ENCODE results near the gene FOXN3. TPM values are rescaled to one million over a fixed set of nuclear protein-coding genes. Genes with fewer than 3 reads are reported as not detected.

Gene FOXN3
- total and polyA plus RNA-seq, 2 donors (not counting 1 experiment from before 2014, with no cell fraction given): 27.9 to 33.3 TPM

DNA sequence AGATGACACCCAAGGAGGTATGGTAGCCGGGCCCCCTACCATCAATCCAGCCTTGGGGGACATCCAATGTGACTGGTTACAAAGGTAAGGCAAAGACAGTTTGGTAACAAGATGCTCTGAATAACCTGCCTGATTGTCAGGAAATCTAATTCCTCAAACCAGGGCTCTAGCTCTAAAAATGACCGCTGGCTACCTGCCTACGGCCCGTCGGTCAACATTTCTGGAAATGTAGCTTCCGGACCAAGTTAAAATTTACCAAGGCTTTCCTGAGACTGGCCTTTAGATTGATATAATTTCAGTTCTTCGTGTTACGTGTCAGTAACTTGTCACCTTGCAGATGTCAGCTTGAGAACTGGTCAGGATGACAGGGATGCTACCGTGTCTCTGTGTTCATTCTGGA, 34.2 kb upstream of the FOXN3 start:
- Histone ChIP-seq H3K9me3 (ENCODE audit: control insufficient read depth, insufficient read depth, low read depth, low read length) (no peaks in the 10 kb centered on the region), H2AFZ (ENCODE audit: low read length) (no peak overlapping the region), H3K27me3 (ENCODE audit: control insufficient read depth, insufficient read depth, low read length) (no peaks in the 10 kb centered on the region), H3K4me1 (ENCODE audit: control insufficient read depth, extremely low read depth, insufficient read depth, low read length) (no peaks in the 10 kb centered on the region), H3K4me3 (replicated peaks in 1 of 4; ENCODE audit: control extremely low read depth in 1 of 4, insufficient read depth in 1 of 4, low read depth in 3 of 4, low read length in 4 of 4) (no peak overlapping the region), H3K9ac (ENCODE audit: insufficient read depth, low read length) (no peak overlapping the region), H3K36me3 (ENCODE audit: control insufficient read depth, insufficient read depth, low read length) (no peaks in the 10 kb centered on the region), H3K4me2 (ENCODE audit: extremely low read depth, insufficient read depth, low read length) (no peak overlapping the region), H4K20me1 (ENCODE audit: control insufficient read depth, extremely low read depth, insufficient read depth, low read length) (no peaks in the 10 kb centered on the region), H3K79me2 (ENCODE audit: control insufficient read depth, insufficient read depth, low read length) (no peaks in the 10 kb centered on the region), H3K27ac (ENCODE audit: insufficient read depth, low read length) (no peak overlapping the region)
- DNase-seq (ENCODE audit: low read depth in 2 of 2): no peak
- TF ChIP-seq, protein P1, sequence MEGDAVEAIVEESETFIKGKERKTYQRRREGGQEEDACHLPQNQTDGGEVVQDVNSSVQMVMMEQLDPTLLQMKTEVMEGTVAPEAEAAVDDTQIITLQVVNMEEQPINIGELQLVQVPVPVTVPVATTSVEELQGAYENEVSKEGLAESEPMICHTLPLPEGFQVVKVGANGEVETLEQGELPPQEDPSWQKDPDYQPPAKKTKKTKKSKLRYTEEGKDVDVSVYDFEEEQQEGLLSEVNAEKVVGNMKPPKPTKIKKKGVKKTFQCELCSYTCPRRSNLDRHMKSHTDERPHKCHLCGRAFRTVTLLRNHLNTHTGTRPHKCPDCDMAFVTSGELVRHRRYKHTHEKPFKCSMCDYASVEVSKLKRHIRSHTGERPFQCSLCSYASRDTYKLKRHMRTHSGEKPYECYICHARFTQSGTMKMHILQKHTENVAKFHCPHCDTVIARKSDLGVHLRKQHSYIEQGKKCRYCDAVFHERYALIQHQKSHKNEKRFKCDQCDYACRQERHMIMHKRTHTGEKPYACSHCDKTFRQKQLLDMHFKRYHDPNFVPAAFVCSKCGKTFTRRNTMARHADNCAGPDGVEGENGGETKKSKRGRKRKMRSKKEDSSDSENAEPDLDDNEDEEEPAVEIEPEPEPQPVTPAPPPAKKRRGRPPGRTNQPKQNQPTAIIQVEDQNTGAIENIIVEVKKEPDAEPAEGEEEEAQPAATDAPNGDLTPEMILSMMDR (conservative IDR thresholded peaks at IDR 0.05 in 1 of 2, IDR thresholded peaks at IDR 0.05 in 1 of 2; ENCODE audit: low read depth in 1 of 2, low read length in 2 of 2): no peak
- TF ChIP-seq EZH2 (IDR thresholded peaks at IDR 0.05; ENCODE audit: low read length, missing control alignments): no peak

DNA sequence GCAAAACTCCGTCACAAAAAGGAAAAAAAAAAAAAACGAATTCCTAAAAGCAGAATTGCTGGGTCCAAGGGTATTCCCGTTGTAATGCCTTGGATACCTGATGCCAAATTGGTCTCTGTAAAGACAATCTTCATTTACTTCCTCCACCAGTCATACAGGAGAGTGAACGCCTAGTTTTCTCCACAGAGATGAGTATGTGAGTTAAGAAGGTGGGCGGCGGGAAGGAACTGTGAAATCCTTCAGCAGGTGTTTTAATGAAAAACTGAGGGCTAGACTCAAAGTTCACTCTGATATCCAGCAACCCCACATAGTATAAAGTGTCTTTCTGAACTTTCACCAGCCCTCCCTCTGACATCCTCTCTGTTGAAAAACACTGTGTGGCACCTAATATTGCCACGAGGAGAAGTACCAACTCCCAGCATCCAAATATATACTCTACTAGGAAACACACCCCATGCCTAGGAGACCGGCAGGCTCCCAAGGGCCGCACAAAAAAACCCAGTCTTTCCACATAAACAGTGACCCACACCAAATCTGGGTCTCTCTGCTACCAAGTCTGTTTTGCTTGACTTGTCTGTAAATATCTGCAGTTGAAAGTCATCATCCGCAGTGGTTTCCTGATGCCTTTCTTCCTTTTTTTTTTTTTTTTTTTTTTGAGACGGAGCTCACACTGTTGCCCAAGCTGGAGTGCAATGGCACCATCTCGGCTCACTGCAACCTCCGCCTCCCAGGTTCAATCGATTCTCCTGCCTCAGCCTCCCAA, 30.3 kb upstream of the FOXN3 start:
- TF ChIP-seq EZH2 (IDR thresholded peaks at IDR 0.05; ENCODE audit: low read length, missing control alignments): no peak
- TF ChIP-seq, protein P1 (conservative IDR thresholded peaks at IDR 0.05 in 1 of 2, IDR thresholded peaks at IDR 0.05 in 1 of 2; ENCODE audit: low read depth in 1 of 2, low read length in 2 of 2): no peak
- H3K9me3 ChIP-seq (ENCODE audit: control insufficient read depth, insufficient read depth, low read depth, low read length): no peaks in the 10 kb centered on the region
- H3K79me2 ChIP-seq (ENCODE audit: control insufficient read depth, insufficient read depth, low read length): no peaks in the 10 kb centered on the region
- DNase-seq (ENCODE audit: low read depth in 2 of 2): no peak
- H2AFZ ChIP-seq (ENCODE audit: low read length): no peak overlapping the region
- no peak overlapping the region for H3K4me2 ChIP-seq (ENCODE audit: extremely low read depth, insufficient read depth, low read length)
- no peaks in the 10 kb centered on the region for H4K20me1 ChIP-seq (ENCODE audit: control insufficient read depth, extremely low read depth, insufficient read depth, low read length)
- H3K27ac ChIP-seq (ENCODE audit: insufficient read depth, low read length): no peak overlapping the region
- H3K36me3 ChIP-seq (ENCODE audit: control insufficient read depth, insufficient read depth, low read length): no peaks in the 10 kb centered on the region
- no peak overlapping the region for H3K4me3 ChIP-seq (replicated peaks in 1 of 4; ENCODE audit: control extremely low read depth in 1 of 4, insufficient read depth in 1 of 4, low read depth in 3 of 4, low read length in 4 of 4)
- H3K27me3 ChIP-seq (ENCODE audit: control insufficient read depth, insufficient read depth, low read length): no peaks in the 10 kb centered on the region
- peaks cover 11% of the 10 kb centered on the region for H3K4me1 ChIP-seq (ENCODE audit: control insufficient read depth, extremely low read depth, insufficient read depth, low read length)
- H3K9ac ChIP-seq (ENCODE audit: insufficient read depth, low read length): no peak overlapping the region

DNA sequence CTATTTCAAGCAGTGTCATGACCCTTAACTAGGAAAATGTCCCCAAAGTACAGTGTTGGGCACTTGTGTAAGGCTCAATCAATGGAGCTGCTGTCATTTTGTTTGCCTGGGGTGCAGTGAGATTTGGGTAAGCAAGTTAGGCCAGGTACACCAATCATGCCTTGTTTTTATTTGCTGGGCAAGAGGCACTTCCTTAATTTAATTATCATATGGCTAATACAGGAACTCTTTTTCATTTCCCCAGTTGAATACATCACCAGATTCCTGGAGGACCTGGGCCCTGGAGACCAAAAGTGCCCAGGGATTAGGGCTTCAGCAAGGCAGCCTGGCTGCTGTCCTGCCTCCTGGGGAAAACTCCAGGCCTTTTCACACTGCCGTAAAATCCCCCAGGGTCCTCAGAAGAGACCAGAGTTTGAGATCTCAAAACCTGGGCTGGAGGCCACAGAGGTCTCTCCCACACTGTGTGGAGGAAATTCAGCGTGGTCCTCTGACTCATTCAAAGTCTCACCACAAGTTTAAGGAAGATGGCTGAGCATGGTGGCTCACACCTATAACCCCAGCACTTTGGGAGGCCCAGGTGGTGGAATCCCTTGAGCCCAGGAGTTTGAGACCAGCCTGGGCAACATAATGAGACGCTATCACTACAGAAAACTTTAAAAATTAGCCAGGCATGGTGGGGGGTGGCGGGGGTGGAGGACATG, 28.4 kb upstream of the FOXN3 start:
- no peak overlapping the region for H3K27ac ChIP-seq (ENCODE audit: insufficient read depth, low read length)
- H3K4me1 ChIP-seq (ENCODE audit: control insufficient read depth, extremely low read depth, insufficient read depth, low read length): peaks cover 11% of the 10 kb centered on the region
- H3K36me3 ChIP-seq (ENCODE audit: control insufficient read depth, insufficient read depth, low read length): no peaks in the 10 kb centered on the region
- no peak for TF ChIP-seq EZH2 (IDR thresholded peaks at IDR 0.05; ENCODE audit: low read length, missing control alignments)
- TF ChIP-seq, protein P1 (conservative IDR thresholded peaks at IDR 0.05 in 1 of 2, IDR thresholded peaks at IDR 0.05 in 1 of 2; ENCODE audit: low read depth in 1 of 2, low read length in 2 of 2): no peak
- no peak overlapping the region for H3K9ac ChIP-seq (ENCODE audit: insufficient read depth, low read length)
- H3K9me3 ChIP-seq (ENCODE audit: control insufficient read depth, insufficient read depth, low read depth, low read length): no peaks in the 10 kb centered on the region
- no peak overlapping the region for H2AFZ ChIP-seq (ENCODE audit: low read length)
- no peaks in the 10 kb centered on the region for H4K20me1 ChIP-seq (ENCODE audit: control insufficient read depth, extremely low read depth, insufficient read depth, low read length)
- H3K4me2 ChIP-seq (ENCODE audit: extremely low read depth, insufficient read depth, low read length): no peak overlapping the region
- DNase-seq (ENCODE audit: low read depth in 2 of 2): peak in 1 of 2 donors; percentile 48
- no peaks in the 10 kb centered on the region for H3K27me3 ChIP-seq (ENCODE audit: control insufficient read depth, insufficient read depth, low read length)
- H3K79me2 ChIP-seq (ENCODE audit: control insufficient read depth, insufficient read depth, low read length): no peaks in the 10 kb centered on the region
- H3K4me3 ChIP-seq (replicated peaks in 1 of 4; ENCODE audit: control extremely low read depth in 1 of 4, insufficient read depth in 1 of 4, low read depth in 3 of 4, low read length in 4 of 4): no peak overlapping the region
